SU-DHL-6 (cell line): ENCODE measurements around the gene PDE1C.

Experiments
- H2AFZ ChIP-seq: fragments of 200-600 bp; sonication (generic); 2 replicates; pipeline ENCODE4 v1.6.1; 2014; ENCODE audit warnings: low read depth, mild to moderate bottlenecking, moderate library complexity, mixed read lengths, antibody characterized with exemption, low read length; ENCODE audit not compliant: severe bottlenecking
- H3F3A ChIP-seq: fragments of 200-600 bp; shearing (Covaris generic); 2 replicates; pipeline ENCODE4 v1.6.0; 2016; ENCODE audit warnings: antibody characterized with exemption, mild to moderate bottlenecking; ENCODE audit not compliant: insufficient read depth
- H3K27ac ChIP-seq: fragments of 200-600 bp; sonication (generic); 2 replicates; pipeline ENCODE4 v1.5.1; 2016; ENCODE audit warnings: low read depth, mild to moderate bottlenecking, low read length, moderate library complexity, mixed read lengths
- H3K27me3 ChIP-seq: fragments of 200-600 bp; sonication (generic), shearing (Covaris generic); 2 replicates; pipeline ENCODE4 v1.6.0; 2014; ENCODE audit warnings: mild to moderate bottlenecking, low read length
- H3K36me3 ChIP-seq: fragments of 200-600 bp; sonication (generic); 2 replicates; pipeline ENCODE4 v1.6.1; 2014; ENCODE audit warnings: mild to moderate bottlenecking, low read length, mixed read lengths
- H3K4me2 ChIP-seq: fragments of 300-600, 200-600 bp; shearing (Covaris generic), sonication (generic); 2 replicates; pipeline ENCODE4 v1.6.0; 2014; ENCODE audit warnings: low read length, low read depth, mild to moderate bottlenecking; ENCODE audit not compliant: poor library complexity, severe bottlenecking
- H3K4me3 ChIP-seq: fragments of 200-600 bp; sonication (generic); 2 replicates; pipeline ENCODE4 v1.5.1; 2014; ENCODE audit warnings: antibody characterized with exemption, low read length, mild to moderate bottlenecking, mixed read lengths; ENCODE audit not compliant: insufficient read depth, poor library complexity, severe bottlenecking
- H3K79me2 ChIP-seq: fragments of 200-600 bp; sonication (generic); 2 replicates; pipeline ENCODE4 v1.6.1; 2014; ENCODE audit warnings: mild to moderate bottlenecking, low read length, moderate library complexity; ENCODE audit not compliant: insufficient read depth
- H3K9ac ChIP-seq: fragments of 200-600 bp; sonication (generic); 2 replicates; pipeline ENCODE4 v1.7.0; 2014; ENCODE audit warnings: mild to moderate bottlenecking, low read length
- H3K9me2 ChIP-seq: fragments of 200-600 bp; sonication (generic); replicated peaks from 2 replicates; pipeline ENCODE4 v1.6.1; 2014; ENCODE audit warnings: low read length; ENCODE audit not compliant: insufficient read depth
- H3K9me3 ChIP-seq: fragments of 200-600 bp; sonication (generic); 2 replicates; pipeline ENCODE4 v1.6.1; 2014; ENCODE audit warnings: low read length, mixed read lengths; ENCODE audit not compliant: insufficient read depth
- H4K20me1 ChIP-seq: fragments of 200-600 bp; sonication (generic); 2 replicates; pipeline ENCODE4 v1.6.1; 2014; ENCODE audit warnings: low read depth, mild to moderate bottlenecking, antibody characterized with exemption, low read length, moderate library complexity, mixed read lengths
- EZH2phosphoT487 ChIP-seq: fragments of 200-600 bp; sonication (generic), shearing (Covaris generic); conservative IDR thresholded peaks from 2 replicates; pipeline ENCODE4 v1.6.1; 2018; ENCODE audit warnings: mild to moderate bottlenecking, antibody characterized with exemption, low read length, moderate library complexity, mixed read lengths
- TF ChIP-seq, protein P1 (sequence below): fragments of 200-600 bp; sonication (generic); IDR thresholded peaks from one replicate; pipeline ENCODE4 v1.5.1; 2017; ENCODE audit warnings: antibody characterized with exemption, mild to moderate bottlenecking, low read length, moderate library complexity; ENCODE audit not compliant: insufficient read depth, poor library complexity, severe bottlenecking

PDE1C gene

DNA sequence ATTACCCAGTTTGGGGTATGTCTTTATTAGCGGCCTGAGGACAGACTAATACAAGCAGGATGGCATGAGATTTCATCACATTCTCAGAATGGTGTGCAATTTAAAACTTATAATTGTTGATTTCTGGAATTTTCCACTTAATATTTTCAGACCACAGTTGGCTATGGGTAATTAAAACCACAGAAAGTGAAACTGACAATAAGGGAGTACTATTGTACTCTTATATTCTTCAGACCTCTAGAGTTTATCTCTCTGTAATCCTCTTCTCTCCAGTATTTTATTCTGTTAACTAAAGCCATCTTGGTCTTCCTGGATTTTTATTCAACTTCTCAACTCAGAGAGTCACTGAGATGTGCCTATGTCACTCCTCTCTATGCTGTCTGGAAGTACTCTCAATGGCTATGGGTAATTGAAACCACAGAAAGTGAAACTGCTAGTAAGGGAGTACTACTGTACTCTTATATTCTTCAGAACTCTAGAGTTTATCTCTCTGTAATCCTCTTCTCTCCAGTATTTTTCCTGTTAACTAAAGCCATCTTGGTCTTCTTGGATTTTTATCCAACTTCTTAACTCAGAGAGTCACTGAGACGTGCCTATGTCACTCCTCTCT is 264.9 kb downstream of the PDE1C start:
- Histone ChIP-seq H3K27me3 (no peaks in the 10 kb centered on the region), H3K4me3 (no peak overlapping the region), H3F3A (no peaks in the 10 kb centered on the region), H4K20me1 (no peaks in the 10 kb centered on the region), H2AFZ (no peak overlapping the region), H3K36me3 (no peaks in the 10 kb centered on the region), H3K79me2 (no peaks in the 10 kb centered on the region), H3K27ac (no peak overlapping the region), H3K9me3 (no peaks in the 10 kb centered on the region), H3K9ac (no peak overlapping the region), H3K4me2 (no peak overlapping the region), H3K9me2 (no peaks in the 10 kb centered on the region)
- TF ChIP-seq, protein P1, sequence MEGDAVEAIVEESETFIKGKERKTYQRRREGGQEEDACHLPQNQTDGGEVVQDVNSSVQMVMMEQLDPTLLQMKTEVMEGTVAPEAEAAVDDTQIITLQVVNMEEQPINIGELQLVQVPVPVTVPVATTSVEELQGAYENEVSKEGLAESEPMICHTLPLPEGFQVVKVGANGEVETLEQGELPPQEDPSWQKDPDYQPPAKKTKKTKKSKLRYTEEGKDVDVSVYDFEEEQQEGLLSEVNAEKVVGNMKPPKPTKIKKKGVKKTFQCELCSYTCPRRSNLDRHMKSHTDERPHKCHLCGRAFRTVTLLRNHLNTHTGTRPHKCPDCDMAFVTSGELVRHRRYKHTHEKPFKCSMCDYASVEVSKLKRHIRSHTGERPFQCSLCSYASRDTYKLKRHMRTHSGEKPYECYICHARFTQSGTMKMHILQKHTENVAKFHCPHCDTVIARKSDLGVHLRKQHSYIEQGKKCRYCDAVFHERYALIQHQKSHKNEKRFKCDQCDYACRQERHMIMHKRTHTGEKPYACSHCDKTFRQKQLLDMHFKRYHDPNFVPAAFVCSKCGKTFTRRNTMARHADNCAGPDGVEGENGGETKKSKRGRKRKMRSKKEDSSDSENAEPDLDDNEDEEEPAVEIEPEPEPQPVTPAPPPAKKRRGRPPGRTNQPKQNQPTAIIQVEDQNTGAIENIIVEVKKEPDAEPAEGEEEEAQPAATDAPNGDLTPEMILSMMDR = no peak
- no peak for TF ChIP-seq EZH2phosphoT487

DNA sequence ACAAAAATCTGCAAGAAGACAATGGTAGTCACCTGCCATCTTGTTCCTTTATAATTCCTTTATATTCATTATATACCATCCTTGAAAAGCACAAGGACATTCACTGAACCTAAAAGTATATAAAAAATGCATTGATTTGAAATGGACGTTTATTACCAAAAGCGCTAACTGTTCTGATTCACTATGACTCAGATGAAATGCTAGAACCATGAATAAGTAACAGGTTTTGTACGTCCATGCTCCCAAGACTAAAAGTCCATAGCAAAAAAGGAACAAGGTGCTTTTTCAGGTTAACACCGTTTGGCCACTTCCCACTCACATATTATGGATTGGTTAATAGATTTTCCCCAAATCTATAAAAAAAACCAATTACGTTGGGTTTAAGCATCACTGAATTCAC is 273.8 kb downstream of the PDE1C start:
- no peaks in the 10 kb centered on the region for H3K79me2 ChIP-seq
- TF ChIP-seq, protein P1 = no peak
- no peak for TF ChIP-seq EZH2phosphoT487

GRCh38 chr7:31794851-31795344 is 275.3 kb downstream of the PDE1C start:
- Histone ChIP-seq H3K4me2 (no peak overlapping the region), H3K9ac (no peak overlapping the region), H3K27ac (no peak overlapping the region), H3K36me3 (no peaks in the 10 kb centered on the region), H3K79me2 (no peaks in the 10 kb centered on the region), H3K9me2 (no peaks in the 10 kb centered on the region), H3K27me3 (no peaks in the 10 kb centered on the region), H2AFZ (no peak overlapping the region), H3K4me3 (no peak overlapping the region), H3F3A (no peaks in the 10 kb centered on the region), H4K20me1 (no peaks in the 10 kb centered on the region), H3K9me3 (no peaks in the 10 kb centered on the region)
- TF ChIP-seq EZH2phosphoT487 = no peak
- TF ChIP-seq, protein P1 = no peak

More for the DNA sequence above, 273.8 kb downstream of the PDE1C start:
- Histone ChIP-seq H3K9me2 (no peaks in the 10 kb centered on the region), H3F3A (no peaks in the 10 kb centered on the region), H3K36me3 (no peaks in the 10 kb centered on the region), H3K9ac (no peak overlapping the region), H3K4me3 (no peak overlapping the region), H3K9me3 (no peaks in the 10 kb centered on the region), H3K27me3 (no peaks in the 10 kb centered on the region), H3K27ac (no peak overlapping the region), H2AFZ (no peak overlapping the region), H3K4me2 (no peak overlapping the region), H4K20me1 (no peaks in the 10 kb centered on the region)
